Tibial nerve (tissue), 4 donors: ENCODE measurements around the gene TNFAIP8L2.

Experiments used
- CTCF ChIP-seq, 5 experiments: fragments of 200-600 bp in 3 of 5; fragments of 450-650 bp in 2 of 5; sonication (generic) in 3 of 5; IDR thresholded peaks; one replicate each; pipeline ENCODE4 v1.5.1; 2016 to 2019; ENCODE audit warnings: antibody characterized with exemption in 5 of 5, mild to moderate bottlenecking in 3 of 5, moderate library complexity in 2 of 5
- EP300 ChIP-seq, 2 donors: sonication (generic); formaldehyde crosslinking; IDR thresholded peaks; one replicate each; pipeline ENCODE4 v1.6.1; 2017; ENCODE audit warnings: antibody characterized with exemption in 2 of 2, mild to moderate bottlenecking in 1 of 2

GRCh38 chr1:151196292-151196800, 39.9 kb downstream of the TNFAIP8L2 start:
- TF ChIP-seq CTCF (IDR thresholded peaks at IDR 0.05) (peak; percentile 33 to 65 (median 47)), EP300 (IDR thresholded peaks at IDR 0.05) (peak in 1 of 2 donors; percentile 27)
